Keratinocyte (primary cell): ENCODE data around the gene LDLR. TPM values are rescaled to one million over a fixed set of nuclear protein-coding genes. Genes with fewer than 3 reads are reported as not detected.
"Not testable (repeated sequence)": the region's sequence is repeated elsewhere in the genome, so short reads cannot be mapped to it uniquely, and the experiment has no call there.

ENCODE experiments used
- DNase-seq: peaks from one replicate; pipeline ENCODE4 v3.0.0-alpha.2; 2011; ENCODE audit warnings: low read depth, missing footprints, low spot score
- FAIRE-seq: peaks from 2 replicates; lab custom pipeline; 2011; peaks lifted over from hg19 to GRCh38; lab: Jason Lieb, UNC
- H2AFZ ChIP-seq: 2 replicates; pipeline ENCODE4 v1.6.0; 2012; ENCODE audit warnings: low read length, control low read depth, inconsistent platforms; ENCODE audit not compliant: control insufficient read depth
- H3K27ac ChIP-seq: 2 replicates; pipeline ENCODE4 v1.5.1; 2011; ENCODE audit warnings: low read length; ENCODE audit not compliant: control insufficient read depth, insufficient read depth
- H3K27me3 ChIP-seq: 3 replicates; pipeline ENCODE4 v1.6.0; 2011; ENCODE audit warnings: low read length; ENCODE audit not compliant: control insufficient read depth, insufficient read depth; ENCODE audit errors: extremely low read depth
- H3K36me3 ChIP-seq, 2 experiments: 2 replicates in 1 of 2; 3 replicates in 1 of 2; pipeline ENCODE4 v1.5.1; 2011; ENCODE audit warnings: low read length in 2 of 2, mild to moderate bottlenecking in 1 of 2; ENCODE audit not compliant: control insufficient read depth in 2 of 2, insufficient read depth in 2 of 2; ENCODE audit errors: extremely low read depth in 1 of 2
- H3K4me1 ChIP-seq: 3 replicates; pipeline ENCODE4 v1.5.1; 2011; ENCODE audit warnings: low read length; ENCODE audit not compliant: control insufficient read depth, insufficient read depth; ENCODE audit errors: extremely low read depth
- H3K4me2 ChIP-seq: 3 replicates; pipeline ENCODE4 v1.6.0; 2011; ENCODE audit warnings: low read depth, low read length; ENCODE audit not compliant: control insufficient read depth, insufficient read depth; ENCODE audit errors: extremely low read depth
- H3K4me3 ChIP-seq, 3 experiments: fragments of 200-600 bp in 1 of 3; sonication (generic) in 1 of 3; 2 replicates in 2 of 3; 3 replicates in 1 of 3; pipeline ENCODE4 v1.5.1; 2011 to 2016; ENCODE audit warnings: low read length in 3 of 3, mild to moderate bottlenecking in 3 of 3, control low read depth in 2 of 3, inconsistent platforms in 1 of 3, low read depth in 1 of 3, mixed read lengths in 1 of 3, mixed run types in 1 of 3, moderate library complexity in 1 of 3; ENCODE audit not compliant: control insufficient read depth in 2 of 3, insufficient read depth in 2 of 3; ENCODE audit errors: extremely low read depth in 1 of 3
- H3K79me2 ChIP-seq: 2 replicates; pipeline ENCODE4 v1.6.0; 2012; ENCODE audit warnings: low read length; ENCODE audit not compliant: control insufficient read depth, insufficient read depth
- H3K9ac ChIP-seq: 3 replicates; pipeline ENCODE4 v1.6.0; 2011; ENCODE audit warnings: low read length; ENCODE audit not compliant: control insufficient read depth, insufficient read depth; ENCODE audit errors: extremely low read depth
- H3K9me1 ChIP-seq: 3 replicates; pipeline ENCODE4 v1.6.0; 2011; ENCODE audit warnings: low read length; ENCODE audit not compliant: control insufficient read depth, insufficient read depth; ENCODE audit errors: extremely low read depth
- H3K9me3 ChIP-seq: 2 replicates; pipeline ENCODE4 v1.5.1; 2012; ENCODE audit warnings: low read depth, low read length; ENCODE audit not compliant: control insufficient read depth
- H4K20me1 ChIP-seq: 3 replicates; pipeline ENCODE4 v1.6.0; 2011; ENCODE audit warnings: low read length; ENCODE audit not compliant: control insufficient read depth, insufficient read depth; ENCODE audit errors: extremely low read depth
- EZH2 ChIP-seq: IDR thresholded peaks from one replicate; pipeline ENCODE4 v1.6.1; 2012; ENCODE audit warnings: inconsistent platforms, mild to moderate bottlenecking, low read length, moderate library complexity
- dilution Hi-C: fragments of 300-500 bp; cut with MboI; formaldehyde crosslinking; loops from one replicate; pipeline ENCODE4 v1.7.0; 2020; ENCODE audit warnings: low sequenced_read_pairs; ENCODE audit not compliant: extremely low pct_ligation_motif_present
- polyA plus RNA-seq, 5 experiments: library from polyadenylated mRNA; depleted of rRNA in 3 of 5; stranded (reverse) in 3 of 5; stranded (forward) in 1 of 5; unstranded in 1 of 5; fragments of >200 nt; gene quantifications; 1 replicate in 1 of 5; 2 replicates in 3 of 5; 3 replicates in 1 of 5; pipeline versions ENCODE4 v1.2.1 to v1.2.3, GENCODE V29; 2011 to 2012; ENCODE audit warnings: missing spikeins in 2 of 5, low read depth in 1 of 5, low replicate concordance in 1 of 5
- TF ChIP-seq, protein P1 (sequence below), 3 experiments: IDR thresholded peaks in 1 of 3; conservative IDR thresholded peaks in 1 of 3; optimal IDR thresholded peaks in 1 of 3; 2 replicates in 2 of 3; 3 replicates in 1 of 3; pipeline versions ENCODE3 to v1.5.1; 2011; ENCODE audit warnings: low read length in 3 of 3, mild to moderate bottlenecking in 3 of 3, moderate library complexity in 2 of 3, control low read depth in 1 of 3, inconsistent platforms in 1 of 3; ENCODE audit not compliant: insufficient read depth in 2 of 3; ENCODE audit errors: extremely low read depth in 1 of 3

The LDLR gene
- polyA plus RNA-seq, 1 donor (not counting 4 experiments of a cell fraction or from before 2014, with no cell fraction given), result 241 TPM

DNA sequence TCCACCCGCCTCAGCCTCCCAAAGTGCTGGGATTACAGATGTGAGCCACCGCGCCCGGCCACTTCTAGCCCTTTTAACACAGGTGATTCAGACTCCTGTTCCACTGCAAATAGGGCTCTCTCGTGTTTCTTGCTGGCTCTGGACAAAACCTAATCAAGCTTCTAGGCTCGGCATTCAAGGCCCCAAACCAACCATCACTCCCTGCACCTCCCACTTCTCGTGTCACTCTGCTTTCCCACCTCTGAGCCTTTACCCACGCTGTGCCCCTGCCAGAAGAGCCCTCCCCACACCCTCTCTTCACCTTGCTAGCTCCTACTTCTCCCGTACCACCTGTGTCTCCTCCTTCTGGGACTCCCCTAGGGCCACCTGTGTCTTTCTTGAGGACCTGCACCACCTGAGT, 88.3 kb downstream of the LDLR start:
- dilution Hi-C loops, result no loop called here
- Histone ChIP-seq H3K27ac (no peak overlapping the region), H3K4me1 (no peaks in the 10 kb centered on the region), H3K36me3 (no peaks in the 10 kb centered on the region), H3K9ac (no peak overlapping the region), H2AFZ (no peak overlapping the region), H3K9me1 (no peaks in the 10 kb centered on the region), H3K27me3 (no peaks in the 10 kb centered on the region), H3K79me2 (no peaks in the 10 kb centered on the region), H3K4me2 (no peak overlapping the region), H3K9me3 (no peaks in the 10 kb centered on the region), H4K20me1 (no peaks in the 10 kb centered on the region), H3K4me3 (no peak overlapping the region)
- FAIRE-seq (no peak), DNase-seq (no peak)
- no peak for TF ChIP-seq EZH2

DNA sequence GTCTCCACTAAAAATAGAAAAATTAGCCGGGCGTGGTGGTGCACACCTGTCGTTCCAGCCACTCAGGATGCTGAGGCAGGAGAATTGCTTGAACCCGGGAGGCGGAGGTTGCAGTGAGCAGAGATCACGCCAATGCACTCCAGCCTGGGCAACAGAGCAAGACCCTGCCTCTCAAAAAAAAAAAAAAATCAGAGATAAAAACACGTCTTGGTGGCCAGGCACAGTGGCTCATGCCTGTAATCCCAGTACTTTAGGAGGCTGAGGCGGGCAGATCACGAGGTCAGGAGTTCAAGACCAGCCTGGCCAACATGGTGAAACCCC, 89.8 kb downstream of the LDLR start:
- FAIRE-seq, dilution Hi-C loops, H3K9ac ChIP-seq, H3K9me3 ChIP-seq, H3K27ac ChIP-seq, H3K4me1 ChIP-seq, H2AFZ ChIP-seq, H3K9me1 ChIP-seq, H3K4me3 ChIP-seq, H3K4me2 ChIP-seq, H4K20me1 ChIP-seq, H3K79me2 ChIP-seq, DNase-seq, H3K36me3 ChIP-seq, H3K27me3 ChIP-seq: not testable (repeated sequence)

DNA sequence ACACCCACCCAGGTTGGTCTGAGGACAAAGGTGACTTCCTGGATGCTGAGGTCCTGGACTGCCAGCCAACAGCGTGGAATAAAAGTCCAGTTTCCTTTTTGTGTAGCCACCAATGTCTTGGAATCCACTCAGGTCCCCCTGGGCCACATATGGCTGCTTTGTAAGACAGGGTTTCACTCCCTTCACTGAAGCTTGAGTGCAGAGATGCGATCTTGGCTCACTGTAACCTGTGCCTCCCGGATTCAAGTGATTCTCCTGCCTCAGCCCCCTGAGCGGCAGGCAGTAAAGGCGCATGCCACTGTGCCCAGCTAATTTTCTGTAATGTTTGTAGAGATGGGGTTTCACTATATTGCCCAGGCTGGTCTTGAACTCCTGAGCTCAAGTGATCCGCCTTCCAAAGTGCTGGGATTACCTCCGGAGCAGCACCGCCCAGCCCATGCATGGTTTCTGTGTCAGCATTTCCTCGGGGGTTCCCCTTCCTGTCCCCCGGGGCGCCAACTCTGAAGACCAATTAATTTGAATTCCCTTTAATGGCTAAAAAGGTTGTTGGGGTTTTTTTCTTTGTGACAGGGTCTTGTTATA, 90.5 kb downstream of the LDLR start:
- H3K4me3 ChIP-seq, result no peak overlapping the region
- H3K36me3 ChIP-seq, result no peaks in the 10 kb centered on the region
- DNase-seq (no peak), FAIRE-seq (no peak)
- no peaks in the 10 kb centered on the region for H4K20me1 ChIP-seq
- no peaks in the 10 kb centered on the region for H3K9me3 ChIP-seq
- no peaks in the 10 kb centered on the region for H3K9me1 ChIP-seq
- no peak overlapping the region for H3K4me2 ChIP-seq
- H2AFZ ChIP-seq, result no peak overlapping the region
- H3K4me1 ChIP-seq, result no peaks in the 10 kb centered on the region
- dilution Hi-C loops, result no loop called here
- H3K27ac ChIP-seq, result no peak overlapping the region
- no peaks in the 10 kb centered on the region for H3K79me2 ChIP-seq
- no peak for TF ChIP-seq EZH2
- TF ChIP-seq, protein P1, sequence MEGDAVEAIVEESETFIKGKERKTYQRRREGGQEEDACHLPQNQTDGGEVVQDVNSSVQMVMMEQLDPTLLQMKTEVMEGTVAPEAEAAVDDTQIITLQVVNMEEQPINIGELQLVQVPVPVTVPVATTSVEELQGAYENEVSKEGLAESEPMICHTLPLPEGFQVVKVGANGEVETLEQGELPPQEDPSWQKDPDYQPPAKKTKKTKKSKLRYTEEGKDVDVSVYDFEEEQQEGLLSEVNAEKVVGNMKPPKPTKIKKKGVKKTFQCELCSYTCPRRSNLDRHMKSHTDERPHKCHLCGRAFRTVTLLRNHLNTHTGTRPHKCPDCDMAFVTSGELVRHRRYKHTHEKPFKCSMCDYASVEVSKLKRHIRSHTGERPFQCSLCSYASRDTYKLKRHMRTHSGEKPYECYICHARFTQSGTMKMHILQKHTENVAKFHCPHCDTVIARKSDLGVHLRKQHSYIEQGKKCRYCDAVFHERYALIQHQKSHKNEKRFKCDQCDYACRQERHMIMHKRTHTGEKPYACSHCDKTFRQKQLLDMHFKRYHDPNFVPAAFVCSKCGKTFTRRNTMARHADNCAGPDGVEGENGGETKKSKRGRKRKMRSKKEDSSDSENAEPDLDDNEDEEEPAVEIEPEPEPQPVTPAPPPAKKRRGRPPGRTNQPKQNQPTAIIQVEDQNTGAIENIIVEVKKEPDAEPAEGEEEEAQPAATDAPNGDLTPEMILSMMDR (optimal IDR thresholded peaks at IDR 0.05 in 1 of 3, IDR thresholded peaks at IDR 0.05 in 1 of 3, conservative IDR thresholded peaks at IDR 0.05 in 1 of 3; ENCODE audit: extremely low read depth in 1 of 3, insufficient read depth in 2 of 3, low read length in 3 of 3), result no peak
- H3K27me3 ChIP-seq, result no peaks in the 10 kb centered on the region
- H3K9ac ChIP-seq, result no peak overlapping the region
